ENCODE measurements around the gene STX4.

Gene STX4

GRCh38 chr16:31022544-31023251 lies 10.7 kb upstream of the STX4 start:
- no peak for DNase-seq

DNA sequence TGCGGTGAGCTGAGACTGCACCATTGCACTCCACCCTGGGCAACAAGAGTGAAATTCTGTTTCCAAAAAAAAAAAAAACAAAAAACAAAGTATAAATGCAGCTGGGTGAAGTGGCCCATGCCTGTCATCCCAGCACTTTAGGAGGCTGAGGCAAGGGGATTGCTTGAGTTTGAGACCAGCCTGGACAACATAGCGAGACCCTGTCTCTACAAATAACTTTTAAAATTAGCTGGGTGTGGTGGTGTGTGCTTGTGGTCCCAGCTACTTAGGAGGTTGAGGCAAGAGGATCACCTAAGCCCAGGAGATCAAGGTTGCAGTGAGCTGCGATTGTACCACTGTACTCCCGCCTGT lies 10.1 kb upstream of the STX4 start:
- DNase-seq = no peak

DNA sequence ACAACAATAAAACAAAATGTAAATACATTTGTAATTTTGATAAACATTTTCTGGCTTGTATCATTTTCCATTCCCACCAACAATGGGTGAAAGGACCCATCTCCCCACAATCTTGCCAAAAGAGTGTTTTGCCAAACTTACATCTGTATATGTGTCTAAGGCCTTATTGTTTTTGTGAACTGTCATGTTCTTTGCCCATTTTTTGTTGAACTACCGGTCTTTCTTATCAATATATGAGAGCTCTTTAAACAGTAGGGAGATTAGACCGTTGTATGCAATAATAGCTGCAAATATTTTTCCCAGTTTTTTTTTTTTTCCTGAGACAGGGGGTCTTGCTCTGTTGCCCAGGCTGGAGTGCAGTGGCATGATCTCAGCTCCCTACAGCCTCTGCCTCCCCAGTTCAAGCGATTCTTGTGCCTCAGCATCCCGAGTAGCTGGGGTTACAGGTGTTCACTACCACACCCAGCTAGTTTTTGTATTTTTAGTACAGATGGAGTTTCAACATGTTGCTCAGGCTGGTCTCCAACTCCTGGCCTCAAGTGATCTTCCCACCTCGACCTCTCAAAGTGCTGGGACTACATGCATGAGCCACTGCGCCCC lies 9.6 kb upstream of the STX4 start:
- no peak for DNase-seq

- DNase-seq = no peak
Measured at GRCh38 chr16:31025339-31025738, 8.0 kb upstream of the STX4 start.

GRCh38 chr16:31029272-31029671 lies 4.1 kb upstream of the STX4 start:
- no peak for DNase-seq

- DNase-seq = no peak
Measured at GRCh38 chr16:31031276-31031675, 2.1 kb upstream of the STX4 start.

- DNase-seq = peak; percentile 95
Measured at GRCh38 chr16:31033709-31034492, 543 bp downstream of the STX4 start.

GRCh38 chr16:31036691-31037090 lies 3.3 kb downstream of the STX4 start:
- peak; percentile 48 for DNase-seq

DNA sequence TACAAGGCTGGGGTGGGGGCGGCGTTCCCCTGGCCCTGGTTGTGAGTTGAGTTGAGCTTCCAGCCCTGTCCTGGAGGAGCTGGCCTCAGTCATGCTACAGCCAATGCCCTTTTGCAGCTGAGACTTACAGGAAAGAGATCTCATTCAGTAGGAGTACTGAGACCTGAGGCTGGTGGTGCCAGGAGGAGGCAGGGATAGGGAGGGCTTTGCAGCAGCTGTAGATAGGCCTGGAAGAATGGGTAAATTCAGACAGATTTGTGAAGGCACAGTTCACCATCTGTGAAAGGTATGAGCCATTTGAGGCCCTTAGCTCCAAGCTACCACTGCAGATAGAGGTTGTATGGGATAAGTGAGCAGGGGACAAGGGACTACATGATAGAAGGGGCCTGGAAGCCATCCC lies 5.6 kb downstream of the STX4 start:
- no peak for DNase-seq

GRCh38 chr16:31042866-31043265 lies 9.5 kb downstream of the STX4 start:
- DNase-seq = no peak

GRCh38 chr16:31043352-31043751 lies 10.0 kb downstream of the STX4 start:
- DNase-seq = no peak

- no peak for DNase-seq
Measured at GRCh38 chr16:31043898-31044481, 10.6 kb downstream of the STX4 start.

GRCh38 chr16:31050280-31051030 lies 17.1 kb downstream of the STX4 start:
- no peak for DNase-seq

DNA sequence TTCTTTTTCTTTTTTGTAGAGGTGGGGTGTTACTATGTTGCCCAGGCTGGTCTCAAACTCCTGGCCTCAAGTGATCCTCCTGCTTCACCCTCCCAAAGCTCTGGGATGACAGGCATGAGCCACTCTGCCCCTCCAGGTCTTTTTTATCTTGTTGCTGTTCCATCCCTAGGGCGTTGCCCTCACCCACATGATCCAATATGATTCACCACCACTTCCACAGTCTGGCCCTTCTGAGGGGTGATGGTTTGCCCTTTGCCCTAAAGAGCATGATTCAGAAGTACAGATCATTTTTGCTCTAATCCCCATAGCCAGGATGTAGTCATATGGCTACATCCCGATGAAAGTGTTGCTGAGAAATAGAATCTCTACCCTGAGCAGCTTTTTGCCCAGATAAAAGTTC lies 18.8 kb downstream of the STX4 start:
- peak; percentile 57 for DNase-seq

DNA sequence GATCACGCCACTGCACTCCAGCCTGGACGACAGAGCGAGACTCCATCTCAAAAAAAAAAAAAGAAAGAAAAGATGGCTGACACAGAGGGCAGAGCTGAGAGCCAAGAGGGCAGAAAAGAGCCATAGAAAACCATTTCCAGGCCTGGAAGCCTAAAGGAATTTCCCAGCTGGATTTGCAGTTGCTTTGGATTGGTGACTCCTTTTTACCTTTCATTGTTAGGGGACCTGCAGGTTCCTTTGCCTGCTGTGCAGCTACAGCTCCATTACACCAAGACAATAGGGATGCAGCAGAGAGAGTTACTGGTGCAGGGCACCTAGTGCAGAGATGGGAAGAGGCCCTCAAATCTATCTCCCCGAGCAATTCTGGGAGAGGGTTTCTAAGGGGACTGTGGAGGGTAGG lies 22.3 kb downstream of the STX4 start:
- DNase-seq = no peak

GRCh38 chr16:31061126-31061812 lies 27.9 kb downstream of the STX4 start:
- no peak for DNase-seq

DNA sequence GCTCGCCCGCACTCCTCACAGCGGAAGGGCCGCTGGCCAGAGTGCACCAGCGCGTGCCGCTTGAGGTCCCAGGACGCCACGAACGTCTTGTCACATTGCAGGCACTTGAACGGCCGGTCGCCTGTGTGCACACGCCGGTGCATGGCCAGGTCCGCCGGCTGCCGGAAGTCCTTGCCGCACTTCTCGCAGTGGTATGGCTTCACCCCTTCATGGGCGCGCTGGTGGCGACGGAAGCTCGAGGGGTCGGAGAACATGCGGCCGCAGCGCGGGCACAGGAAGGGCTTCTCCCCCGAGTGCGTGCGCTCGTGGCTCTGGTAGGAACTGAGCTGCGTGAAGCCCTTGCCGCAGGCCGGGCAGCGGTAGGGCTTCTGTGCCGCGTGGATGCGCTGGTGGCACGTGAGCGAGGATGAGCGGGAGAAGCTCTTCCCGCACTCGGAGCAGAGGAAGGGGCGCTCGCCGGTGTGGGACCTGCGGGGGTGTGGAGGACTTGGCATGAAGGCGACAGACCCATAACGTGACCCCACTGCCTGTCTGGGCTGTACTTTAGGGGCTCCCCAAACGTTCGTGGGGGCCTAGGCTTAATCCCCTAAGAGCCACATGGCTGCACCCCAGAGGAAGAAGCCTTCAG lies 28.6 kb downstream of the STX4 start:
- no peak for DNase-seq

GRCh38 chr16:31063495-31063842 lies 30.1 kb downstream of the STX4 start:
- no peak for DNase-seq

GRCh38 chr16:31063843-31064611 lies 30.7 kb downstream of the STX4 start:
- DNase-seq = no peak

DNA sequence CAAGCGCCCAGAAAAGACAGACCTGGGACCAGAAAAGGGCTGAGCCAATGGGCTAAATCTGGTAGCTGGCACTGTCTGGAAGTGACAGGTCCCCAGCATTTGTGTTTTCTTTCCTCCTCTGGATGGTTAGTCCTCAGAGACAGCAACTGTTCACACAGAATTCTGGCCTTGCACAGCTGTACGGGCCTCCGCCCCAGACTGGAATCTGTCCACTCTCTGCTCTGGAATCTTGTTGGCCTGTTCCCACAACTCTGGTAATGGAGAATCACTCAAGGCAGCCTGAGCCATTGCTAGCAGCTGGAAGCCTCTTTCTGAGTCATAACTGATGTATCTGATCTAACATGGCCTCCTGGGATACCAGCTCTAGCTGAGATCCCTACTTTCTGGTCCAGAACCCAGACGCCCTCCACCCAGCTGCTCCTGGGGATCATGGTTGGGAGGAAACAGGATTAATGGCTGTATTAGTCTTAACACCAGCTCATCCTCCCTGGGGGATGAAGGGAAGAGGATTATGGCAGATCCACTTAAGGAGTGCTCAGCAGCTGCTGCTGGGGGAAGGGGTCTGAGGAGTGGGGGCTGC lies 31.6 kb downstream of the STX4 start:
- no peak for DNase-seq

GRCh38 chr16:31067342-31067741 lies 34.0 kb downstream of the STX4 start:
- no peak for DNase-seq
